CD4-positive, alpha-beta T cell treated with Interleukin-21 for 1 hour (primary cell): Measurements from ENCODE around the gene DRC7.
"Not testable (repeated sequence)": the region's sequence is repeated elsewhere in the genome, so short reads cannot be mapped to it uniquely, and the experiment has no call there.

Experiments used
- DNase-seq: peaks from one replicate; pipeline ENCODE4 v3.0.0-alpha.2; 2020

Gene DRC7

GRCh38 chr16:57738844-57739243 is 44.2 kb downstream of the DRC7 start:
- no peak for DNase-seq

DNA sequence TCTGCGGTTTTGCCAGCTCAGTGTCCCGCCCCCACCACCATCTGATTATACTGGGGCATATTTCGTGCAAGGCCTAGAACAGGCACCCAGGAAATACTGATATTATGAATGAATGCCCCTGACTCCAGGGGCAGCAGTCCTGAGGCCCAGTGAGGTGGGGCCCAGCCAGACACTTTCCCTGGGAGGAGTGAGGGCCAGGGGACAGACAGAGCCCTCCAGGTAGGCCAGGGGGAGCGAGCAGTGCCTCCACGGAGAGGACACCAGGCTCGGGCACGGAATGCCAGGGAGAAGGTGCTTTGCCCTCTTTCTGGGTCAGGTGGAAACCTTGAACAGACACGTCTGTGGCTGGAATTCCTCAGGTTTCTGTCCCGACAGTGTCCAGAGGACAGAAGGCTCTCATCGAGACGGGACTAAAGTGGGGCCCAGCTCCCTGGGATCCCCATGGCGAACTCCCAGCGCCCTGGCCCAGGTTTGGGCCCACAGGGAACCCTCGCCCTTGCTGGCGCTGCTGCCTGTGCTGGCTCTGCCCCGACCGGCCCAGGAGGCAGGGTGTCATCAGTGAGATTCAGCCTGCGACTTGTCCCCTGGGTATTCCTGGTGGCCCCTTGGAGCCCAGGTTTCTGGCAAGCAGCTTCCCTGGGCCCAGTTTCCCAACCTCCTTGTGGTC is 45.3 kb downstream of the DRC7 start:
- DNase-seq, result no peak

GRCh38 chr16:57740423-57741071 is 45.9 kb downstream of the DRC7 start:
- DNase-seq, result no peak

- no peak for DNase-seq
These were observed 47.1 kb downstream of the DRC7 start for GRCh38 chr16:57741660-57742191.

- DNase-seq, result no peak
These were observed 47.9 kb downstream of the DRC7 start for GRCh38 chr16:57742543-57742942.

- DNase-seq, result no peak
These were observed 48.9 kb downstream of the DRC7 start for GRCh38 chr16:57743458-57743857.

DNA sequence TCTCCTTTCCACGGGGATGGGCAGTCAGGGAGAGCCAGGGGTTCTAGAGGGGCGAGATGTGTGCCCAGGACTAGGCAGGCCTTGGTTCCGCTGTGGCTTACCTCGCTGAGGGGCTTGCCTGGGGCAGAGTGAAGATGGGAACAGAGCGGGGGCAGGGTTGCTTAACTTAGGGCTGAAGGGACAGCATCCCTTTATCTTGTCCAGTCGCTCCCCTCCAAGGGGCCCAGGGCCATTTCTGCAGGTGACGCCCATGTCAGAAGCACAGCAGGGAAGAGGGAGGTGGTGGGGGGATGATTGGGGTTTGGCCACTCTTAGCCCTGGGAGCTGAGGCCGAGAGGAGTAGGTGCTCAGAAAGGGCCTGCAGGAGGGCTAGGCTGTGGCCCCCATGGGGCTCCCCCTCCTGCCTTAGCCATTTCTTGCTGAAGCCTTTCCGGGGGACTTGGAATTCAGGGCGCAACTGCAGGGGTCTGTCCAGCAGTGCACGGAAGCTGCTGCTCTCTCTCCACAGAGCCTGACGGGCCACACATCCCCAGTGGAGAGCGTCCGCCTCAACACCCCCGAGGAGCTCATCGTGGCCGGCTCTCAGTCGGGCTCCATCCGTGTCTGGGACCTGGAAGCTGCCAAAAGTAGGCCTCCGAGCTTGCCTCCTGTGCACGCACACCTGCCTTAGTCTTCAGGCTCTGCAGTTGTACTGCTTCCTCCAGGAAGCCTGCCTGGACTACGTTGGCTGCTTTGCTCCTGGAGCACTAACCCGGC is 49.5 kb downstream of the DRC7 start:
- DNase-seq, result no peak

DNA sequence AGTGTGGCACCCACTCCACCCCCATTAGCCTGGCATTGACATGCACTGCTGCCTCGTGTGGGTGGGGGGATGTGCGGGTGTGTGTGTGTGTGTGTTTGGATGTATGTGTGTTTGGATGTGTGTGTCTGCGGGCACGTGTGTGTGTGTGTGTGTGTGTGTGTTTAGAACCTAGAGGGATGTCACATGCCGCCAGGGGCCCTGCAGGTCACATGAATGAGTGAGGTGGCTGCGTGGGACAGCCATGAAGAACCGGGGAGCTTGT is 50.0 kb downstream of the DRC7 start:
- no peak for DNase-seq

- no peak for DNase-seq
These were observed 51.2 kb downstream of the DRC7 start for GRCh38 chr16:57745768-57746167.

- DNase-seq, result not testable (repeated sequence)
These were observed 51.7 kb downstream of the DRC7 start for GRCh38 chr16:57746316-57746715.

DNA sequence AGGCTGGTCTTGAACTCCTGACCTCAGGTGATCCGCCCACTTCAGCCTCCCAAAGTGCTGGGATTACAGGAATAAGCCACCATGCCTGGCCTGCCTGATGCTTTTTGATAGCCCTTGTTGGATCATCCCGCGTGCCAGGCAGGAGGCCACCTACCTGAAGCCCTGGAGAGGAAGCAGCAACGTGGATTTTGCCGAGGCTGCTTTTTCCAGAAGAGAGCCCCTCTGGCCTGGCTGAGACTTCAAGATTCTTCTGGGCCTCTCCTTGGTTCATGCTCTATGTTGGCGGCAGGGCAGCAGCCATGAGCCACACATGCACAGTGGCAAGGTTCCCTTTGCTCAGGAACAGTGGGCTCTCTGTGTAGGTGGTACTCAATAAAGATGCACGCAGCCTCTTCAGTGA is 52.5 kb downstream of the DRC7 start:
- DNase-seq, result no peak

DNA sequence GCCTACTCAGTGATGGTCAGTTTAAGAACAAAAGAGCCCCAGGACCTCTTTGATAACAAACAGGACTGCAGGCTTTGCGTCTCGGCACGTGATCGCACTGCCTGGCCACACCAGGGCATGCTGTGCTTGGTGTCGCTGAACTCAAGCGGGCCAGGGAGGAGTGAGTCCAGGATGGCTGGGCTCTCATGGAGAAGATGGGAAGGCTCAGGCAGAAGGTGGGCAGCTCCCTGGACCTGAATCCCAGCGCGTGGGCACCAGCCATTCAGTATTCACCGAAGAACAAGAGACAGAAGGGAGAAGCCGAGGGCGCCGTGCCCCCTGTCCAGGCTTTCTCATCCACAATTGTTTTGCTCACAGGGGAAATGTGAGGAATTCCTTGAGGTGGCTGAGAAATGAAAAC is 52.9 kb downstream of the DRC7 start:
- no peak for DNase-seq

DNA sequence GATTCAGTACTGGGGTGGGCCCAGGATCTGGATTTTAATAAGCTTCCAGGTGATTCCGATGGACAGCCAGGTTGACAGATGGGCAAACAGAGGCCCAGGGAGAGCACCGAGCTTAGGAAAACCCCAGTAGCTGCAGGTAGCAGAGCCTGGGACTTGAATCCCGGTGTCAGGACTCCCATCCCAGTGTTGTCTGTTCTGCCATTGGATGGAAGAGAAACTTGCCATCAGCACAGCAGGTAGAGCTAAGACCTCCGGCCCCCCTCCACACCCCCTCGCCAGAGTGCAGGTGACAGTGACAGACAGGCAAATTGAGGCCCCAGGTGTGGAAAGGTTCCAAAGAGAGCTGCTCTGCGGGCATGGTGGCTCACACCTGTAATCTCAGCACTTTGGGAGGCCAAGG is 53.4 kb downstream of the DRC7 start:
- DNase-seq, result no peak

- DNase-seq, result no peak
These were observed 54.0 kb downstream of the DRC7 start for GRCh38 chr16:57748596-57748995.

GRCh38 chr16:57749101-57749692 is 54.6 kb downstream of the DRC7 start:
- no peak for DNase-seq

GRCh38 chr16:57749856-57750452 is 55.3 kb downstream of the DRC7 start:
- no peak for DNase-seq

- no peak for DNase-seq
These were observed 56.4 kb downstream of the DRC7 start for GRCh38 chr16:57750796-57751538.

DNA sequence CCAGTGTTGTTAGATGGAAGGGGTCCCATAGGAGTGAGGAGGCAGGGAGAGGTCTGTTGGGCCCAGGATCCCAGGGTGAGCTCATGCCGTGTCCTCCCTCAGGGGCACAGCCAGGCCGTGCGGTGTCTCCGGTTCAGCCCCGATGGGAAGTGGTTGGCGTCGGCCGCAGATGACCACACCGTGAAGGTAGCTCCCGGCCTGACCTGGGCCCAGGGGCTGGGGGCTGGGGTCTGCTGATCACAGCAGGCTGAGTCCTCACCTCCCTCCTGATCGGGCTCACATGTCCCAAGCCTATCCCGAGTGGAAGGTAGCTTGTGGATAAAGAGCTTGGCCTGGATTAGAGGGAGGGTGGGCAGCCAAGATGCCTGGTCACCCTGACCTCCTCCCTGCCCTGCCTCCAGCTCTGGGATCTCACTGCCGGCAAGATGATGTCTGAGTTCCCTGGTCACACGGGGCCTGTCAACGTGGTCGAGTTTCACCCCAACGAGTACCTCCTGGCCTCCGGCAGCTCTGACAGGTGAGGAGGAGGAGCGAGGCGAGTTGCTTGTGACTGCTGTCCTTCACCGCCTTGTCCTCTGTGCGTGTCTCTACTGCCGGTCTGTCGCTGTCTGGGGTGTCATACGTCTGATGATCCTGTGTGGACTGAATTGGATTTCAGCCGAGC is 57.1 kb downstream of the DRC7 start:
- no peak for DNase-seq

DNA sequence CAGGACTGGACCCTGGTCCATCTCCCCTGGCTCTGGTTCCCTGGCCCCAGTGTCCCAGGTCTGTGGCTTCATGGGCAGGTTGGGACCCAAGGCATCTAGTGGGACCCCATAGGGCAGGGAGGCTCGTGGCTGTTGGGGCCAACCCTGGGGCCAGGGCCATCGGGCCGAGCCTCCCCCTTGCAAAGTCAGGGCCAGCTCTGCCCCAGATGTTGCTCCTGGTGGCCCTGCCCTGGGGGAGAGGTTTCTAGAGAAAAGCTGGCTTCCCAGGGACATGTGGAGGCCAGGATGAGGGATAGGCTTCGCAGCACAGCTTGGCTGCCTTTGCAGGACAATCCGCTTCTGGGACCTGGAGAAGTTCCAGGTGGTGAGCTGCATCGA is 57.6 kb downstream of the DRC7 start:
- no peak for DNase-seq

- no peak for DNase-seq
These were observed 58.2 kb downstream of the DRC7 start for GRCh38 chr16:57752581-57753447.
